HCT116 (cell line): ENCODE results near the gene TUBA1C. TPM values are rescaled to one million over a fixed set of nuclear protein-coding genes. Genes with fewer than 3 reads are reported as not detected.

Source experiments
- ATAC-seq: fragments of 200-7000 bp; cut with Tn5 transposase; 2 replicates; pipeline ENCODE4 v1.9.1; 2020; ENCODE audit warnings: mild to moderate bottlenecking, moderate library complexity
- BruUV-seq: library from RNA; stranded (reverse); fragments of 400-500 nt; replicated peaks from 2 replicates; lab custom pipeline; 2021; lab: Mats Ljungman, UMichigan
- CTCF ChIA-PET: fragments of 300-600 bp; sonication (Branson Sonifier 250); formaldehyde crosslinking; loops from one replicate; lab custom pipeline; 2021; ENCODE audit warnings: antibody characterized with exemption; lab: Charles Lee
- POLR2A ChIA-PET: fragments of 300-600, 350-600 bp; sonication (Branson Sonifier 250); formaldehyde crosslinking; loops from one replicate; lab custom pipeline; 2021; ENCODE audit warnings: antibody characterized with exemption; lab: Charles Lee
- RAD21 ChIA-PET, 2 experiments: fragments of 300-600 bp; sonication (Branson Sonifier 250); formaldehyde crosslinking; loops; one replicate each; lab custom pipeline; 2023; ENCODE audit warnings: low total read pairs in 2 of 2; ENCODE audit not compliant: uncharacterized antibody in 2 of 2, unreplicated experiment in 2 of 2, low non-redundant PET in 1 of 2; lab: Charles Lee
- DNase-seq: peaks from one replicate; pipeline ENCODE4 v3.0.0-alpha.2; 2010; ENCODE audit warnings: low read depth, low spot score
- H2AFZ ChIP-seq: fragments of 200-600 bp; shearing (Covaris generic), sonication (generic); 2 replicates; pipeline ENCODE4 v1.6.1; 2017; ENCODE audit warnings: low read depth, mixed run types, mixed read lengths, antibody characterized with exemption, low read length; ENCODE audit not compliant: poor library complexity, severe bottlenecking
- H3K27ac ChIP-seq: 2 replicates; pipeline ENCODE4 v1.5.1; 2012; ENCODE audit warnings: low read depth, low read length
- H3K27me3 ChIP-seq: fragments of 200-600 bp; sonication (generic); 2 replicates; pipeline ENCODE4 v1.6.1; 2016; ENCODE audit warnings: mixed run types, low read length, mixed read lengths; ENCODE audit not compliant: insufficient read depth
- H3K36me3 ChIP-seq, 2 experiments: fragments of 200-500 bp in 1 of 2; fragments of 200-600 bp in 1 of 2; sonication (Bioruptor generic) in 1 of 2; sonication (generic) in 1 of 2; 2 replicates each; pipeline versions ENCODE4 v1.5.1 to v1.6.1; 2014 to 2016; ENCODE audit warnings: low read length in 2 of 2, inconsistent platforms in 1 of 2, mixed read lengths in 1 of 2, mixed run types in 1 of 2; ENCODE audit not compliant: insufficient read depth in 2 of 2, control insufficient read depth in 1 of 2
- H3K4me1 ChIP-seq, 2 experiments: fragments of 200-600 bp in 1 of 2; sonication (generic) in 1 of 2; 2 replicates each; pipeline versions ENCODE4 v1.5.1 to v1.6.1; 2012 to 2017; ENCODE audit warnings: low read length in 2 of 2, inconsistent platforms in 1 of 2, mild to moderate bottlenecking in 1 of 2, mixed read lengths in 1 of 2, mixed run types in 1 of 2, moderate library complexity in 1 of 2; ENCODE audit not compliant: insufficient read depth in 2 of 2, control insufficient read depth in 1 of 2
- H3K4me2 ChIP-seq: fragments of 200-600 bp; sonication (generic); 2 replicates; pipeline ENCODE4 v1.6.1; 2017; ENCODE audit warnings: mixed run types, low read length, mixed read lengths
- H3K4me3 ChIP-seq, 2 experiments: fragments of 200-600 bp in 1 of 2; sonication (generic) in 1 of 2; replicated peaks in 1 of 2; 2 replicates each; pipeline ENCODE4 v1.5.1; 2011 to 2016; ENCODE audit warnings: low read length in 2 of 2, control low read depth in 1 of 2, low read depth in 1 of 2, mild to moderate bottlenecking in 1 of 2, mixed read lengths in 1 of 2, mixed run types in 1 of 2
- H3K79me2 ChIP-seq: fragments of 200-600 bp; sonication (generic); 2 replicates; pipeline ENCODE4 v1.6.1; 2017; ENCODE audit warnings: mild to moderate bottlenecking, mixed run types, low read length, moderate library complexity, mixed read lengths; ENCODE audit not compliant: insufficient read depth
- H3K9ac ChIP-seq: fragments of 200-600 bp; sonication (generic); 2 replicates; pipeline ENCODE4 v1.6.1; 2016; ENCODE audit warnings: low read length, mixed read lengths
- H3K9me2 ChIP-seq: fragments of 200-600 bp; sonication (generic), shearing (Covaris generic); 2 replicates; pipeline ENCODE4 v1.6.1; 2017; ENCODE audit warnings: mixed run types, mild to moderate bottlenecking, moderate library complexity; ENCODE audit not compliant: insufficient read depth
- H3K9me3 ChIP-seq, 2 experiments: fragments of 200-500 bp in 1 of 2; fragments of 200-600 bp in 1 of 2; sonication (Bioruptor generic) in 1 of 2; sonication (generic) in 1 of 2; 2 replicates each; pipeline ENCODE4 v1.6.1; 2014 to 2017; ENCODE audit warnings: low read length in 2 of 2, mixed read lengths in 2 of 2, inconsistent platforms in 1 of 2, low read depth in 1 of 2, mild to moderate bottlenecking in 1 of 2, mixed run types in 1 of 2, moderate library complexity in 1 of 2; ENCODE audit not compliant: control insufficient read depth in 1 of 2, insufficient read depth in 1 of 2
- H4K20me1 ChIP-seq: fragments of 200-600 bp; sonication (generic), shearing (Covaris generic); 2 replicates; pipeline ENCODE4 v1.6.1; 2017; ENCODE audit warnings: mixed run types, mild to moderate bottlenecking, moderate library complexity; ENCODE audit not compliant: insufficient read depth
- ATF3 ChIP-seq: IDR thresholded peaks from 2 replicates; pipeline ENCODE4 v1.6.1; 2012
- CTCF ChIP-seq, 3 experiments: fragments of 200-600 bp in 1 of 3; sonication (generic) in 1 of 3; IDR thresholded peaks in 2 of 3; conservative IDR thresholded peaks in 1 of 3; 2 replicates each; pipeline ENCODE4 v1.5.1; 2012 to 2017; ENCODE audit warnings: low read depth in 2 of 3, low read length in 2 of 3, antibody characterized with exemption in 1 of 3, borderline replicate concordance in 1 of 3, control low read depth in 1 of 3, mild to moderate bottlenecking in 1 of 3, mixed read lengths in 1 of 3, mixed run types in 1 of 3, moderate library complexity in 1 of 3; ENCODE audit not compliant: insufficient read depth in 1 of 3
- EGR1 ChIP-seq: IDR thresholded peaks from 2 replicates; pipeline ENCODE4 v1.6.1; 2012; ENCODE audit warnings: low read depth
- ELF1 ChIP-seq: IDR thresholded peaks from 2 replicates; pipeline ENCODE4 v1.6.1; 2012; ENCODE audit warnings: low read depth, borderline replicate concordance
- EZH2 ChIP-seq: fragments of 200-600 bp; sonication (generic); IDR thresholded peaks from 2 replicates; pipeline ENCODE4 v1.6.1; 2017; ENCODE audit warnings: antibody characterized with exemption, mixed run types
- FOSL1 ChIP-seq: IDR thresholded peaks from 2 replicates; pipeline ENCODE4 v1.6.1; 2012; ENCODE audit warnings: low read depth
- POLR2AphosphoS5 ChIP-seq: IDR thresholded peaks from 2 replicates; pipeline ENCODE4 v1.6.1; 2011; ENCODE audit warnings: mild to moderate bottlenecking, low read depth, low read length, moderate library complexity
- REST ChIP-seq: IDR thresholded peaks from 2 replicates; pipeline ENCODE4 v1.6.1; 2012; ENCODE audit warnings: low read depth
- SIN3A ChIP-seq: IDR thresholded peaks from 2 replicates; pipeline ENCODE4 v1.6.1; 2012; ENCODE audit warnings: low read depth
- YY1 ChIP-seq: IDR thresholded peaks from 2 replicates; pipeline ENCODE4 v1.6.1; 2011; ENCODE audit warnings: low read length, low read depth, moderate library complexity, mild to moderate bottlenecking; ENCODE audit not compliant: insufficient replicate concordance; ENCODE audit errors: extremely low read depth
- intact Hi-C: fragments of 100-400 bp; cut with micrococcal nuclease; formaldehyde crosslinking; loops from 2 replicates; pipeline ENCODE4 v1.10.0; 2022
- total RNA-seq: library from RNA; stranded (reverse); gene quantifications from one replicate; pipeline ENCODE4 v1.2.1, GENCODE V29; 2021; ENCODE audit not compliant: unreplicated experiment

TUBA1C gene
- total RNA-seq, 1 experiment from 2014 or later: 571 TPM

GRCh38 chr12:49296034-49296835 is 31.4 kb downstream of the TUBA1C start:
- peak overlapping the region; percentile 29 for H2AFZ ChIP-seq

More at GRCh38 chr12:49296034-49296835, 31.4 kb downstream of the TUBA1C start:
- peak overlapping the region; percentile 47 to 48 for H3K4me3 ChIP-seq
- no peaks in the 10 kb centered on the region for H3K27me3 ChIP-seq
- no peaks in the 10 kb centered on the region for H3K9me3 ChIP-seq
- no peaks in the 10 kb centered on the region for H4K20me1 ChIP-seq
- BruUV-seq: no TSS peak
- H3K4me1 ChIP-seq: peaks cover 10 to 35% of the 10 kb centered on the region in 2 experiments; a peak in 3 of 4 replicates
- H3K79me2 ChIP-seq: no peaks in the 10 kb centered on the region
- ChIA-PET CTCF (interaction anchor here (0.8 to 3.2 kb wide), 13 partner anchors 7 to 62 kb away, joined by 3 to 25 read pairs (median 7); partner anchors contain the start of genes C1QL4, DNAJC22 and TROAP), RAD21 (no interaction called here), POLR2A (interaction anchor here (1.1 to 1.6 kb wide), 3 partner anchors 27 to 164 kb away, joined by 3 to 13 read pairs (median 4); partner anchors contain the start of gene TROAP)
- H3K9ac ChIP-seq: no peak overlapping the region
- H3K27ac ChIP-seq: no peak overlapping the region; the same call in 1 of the 2 replicates
- intact Hi-C loops: no loop called here
- no peaks in the 10 kb centered on the region for H3K36me3 ChIP-seq
- H3K4me2 ChIP-seq: peak overlapping the region; percentile 87
- DNase-seq: no peak
- peak; percentile 71 for ATAC-seq
- no peak for TF ChIP-seq SIN3A
- TF ChIP-seq ATF3: no peak
- TF ChIP-seq POLR2AphosphoS5: no peak
- TF ChIP-seq FOSL1: no peak
- TF ChIP-seq EGR1: no peak
- no peak for TF ChIP-seq ELF1
- no peak for TF ChIP-seq REST
- no peak for TF ChIP-seq EZH2
- peak; percentile 41 for TF ChIP-seq YY1
- peak; percentile 66 to 91 (median 90) for TF ChIP-seq CTCF (IDR thresholded peaks at IDR 0.05 in 2 of 3, conservative IDR thresholded peaks at IDR 0.05 in 1 of 3; ENCODE audit: borderline replicate concordance in 1 of 3, insufficient read depth in 1 of 3, low read depth in 2 of 3, low read length in 2 of 3)
- no peaks in the 10 kb centered on the region for H3K9me2 ChIP-seq
